Spleen (tissue), 11 donors: ENCODE results near the gene INHA. TPM values are rescaled to one million over a fixed set of nuclear protein-coding genes. Genes with fewer than 3 reads are reported as not detected.
A peak's percentile ranks its signal among the peaks of the same experiment; 100 is the strongest.

Experiments used
- DNase-seq: peaks from one replicate; pipeline ENCODE4 v3.0.0-alpha.2; 2020
- H3K27ac ChIP-seq, 8 donors: fragments of 200-600 bp; sonication (generic) in 7 of 8; 1 replicate in 4 of 8; 2 replicates in 4 of 8; pipeline versions ENCODE4 v1.5.0 to v1.8.0; 2016 to 2021; ENCODE audit warnings: inconsistent platforms in 4 of 8, mild to moderate bottlenecking in 4 of 8, moderate library complexity in 1 of 8
- H3K27me3 ChIP-seq, 7 donors: fragments of 200-600 bp; sonication (generic) in 6 of 7; replicated peaks in 1 of 7; 1 replicate in 4 of 7; 2 replicates in 3 of 7; pipeline versions ENCODE4 v1.5.0 to v1.8.0; 2016 to 2021; ENCODE audit warnings: inconsistent platforms in 3 of 7, mild to moderate bottlenecking in 1 of 7
- H3K36me3 ChIP-seq, 6 donors: fragments of 200-600 bp; sonication (generic) in 5 of 6; 1 replicate in 4 of 6; 2 replicates in 2 of 6; pipeline versions ENCODE4 v1.5.0 to v1.8.0; 2016 to 2021; ENCODE audit warnings: inconsistent platforms in 2 of 6
- H3K4me1 ChIP-seq, 6 donors: fragments of 200-600 bp; sonication (generic) in 5 of 6; 1 replicate in 3 of 6; 2 replicates in 3 of 6; pipeline versions ENCODE4 v1.5.0 to v1.8.0; 2016 to 2021; ENCODE audit warnings: inconsistent platforms in 3 of 6
- H3K4me3 ChIP-seq, 8 donors: fragments of 200-600 bp; sonication (generic) in 7 of 8; 1 replicate in 4 of 8; 2 replicates in 4 of 8; pipeline versions ENCODE4 v1.5.0 to v1.8.0; 2016 to 2021; ENCODE audit warnings: inconsistent platforms in 4 of 8, mild to moderate bottlenecking in 4 of 8, moderate library complexity in 2 of 8
- H3K9me3 ChIP-seq, 8 donors: fragments of 200-600 bp; sonication (generic) in 7 of 8; 1 replicate in 4 of 8; 2 replicates in 4 of 8; pipeline versions ENCODE4 v1.5.0 to v1.8.0; 2016 to 2021; ENCODE audit warnings: inconsistent platforms in 4 of 8
- CTCF ChIP-seq, 11 experiments: fragments of 200-600 bp in 7 of 11; fragments of 450-650 bp in 4 of 11; sonication (generic) in 4 of 11; IDR thresholded peaks in 8 of 11; conservative IDR thresholded peaks in 3 of 11; 1 replicate in 7 of 11; 2 replicates in 4 of 11; pipeline versions ENCODE4 v1.4.0 to v1.8.0; 2016 to 2021; ENCODE audit warnings: antibody characterized with exemption in 11 of 11, inconsistent platforms in 4 of 11, mild to moderate bottlenecking in 1 of 11
- POLR2A ChIP-seq, 3 donors: fragments of 450-650 bp; IDR thresholded peaks; one replicate each; pipeline ENCODE4 v1.5.1; 2017; ENCODE audit warnings: antibody characterized with exemption in 3 of 3, mild to moderate bottlenecking in 1 of 3
- POLR2AphosphoS5 ChIP-seq, 3 donors: sonication (generic); formaldehyde crosslinking; IDR thresholded peaks; one replicate each; pipeline ENCODE4 v1.5.1; 2017; ENCODE audit warnings: antibody characterized with exemption in 3 of 3
- WGBS, 5 donors: extraction: QIAGEN DNeasy Blood & Tissue Kit in 3 of 5; methylation state at CpG; one replicate each; pipeline versions ENCODE4 v1.1.5 to v1.1.7; 2013 to 2018; 5-methylcytosine and 5-hydroxymethylcytosine counted together
- intact Hi-C: fragments of 100-400 bp; cut with DNase I; formaldehyde crosslinking; loops from one replicate; pipeline ENCODE4 v1.15.0; 2023; ENCODE audit warnings: low total_unique reads
- polyA plus RNA-seq, 3 donors: library from polyadenylated mRNA; stranded (reverse); fragments of 200-250 nt; gene quantifications; one replicate each; pipeline ENCODE4 v1.2.1, GENCODE V29; 2013
- total RNA-seq, 7 donors: library from RNA; depleted of rRNA in 3 of 7; stranded (reverse); fragments of >200 nt in 3 of 7; fragmentation: NEBNext Ultra II Directional in 4 of 7; extraction: Animal tissue kit (Norgen Biotek cat#: 25700) in 4 of 7; gene quantifications; one replicate each; pipeline versions ENCODE4 v1.1.0 to v1.2.1, GENCODE V29; 2016 to 2021
- donor health status: healthy with polysubstance abuse.
- donor health status: DM: no; HTN: no; CAD: no; lungs with moderate emphysema.
- donor health status: DM: no; HTN: no; CAD: no.
- donor health status: Bipolar disorder and iron deficiency.
- donor health status: healthy.
- donor health status: DM: no; HTN: no; CAD: no.
- donor health status: DM: yes; HTN: yes; CAD: no.

INHA gene
- total and polyA plus RNA-seq, 10 donors, result 0.08 to 0.46 (median 0.31) TPM; not detected in 6

GRCh38 chr2:219542931-219543595, 29.0 kb upstream of the INHA start:
- TF ChIP-seq POLR2AphosphoS5 (IDR thresholded peaks at IDR 0.05) (peak in 1 of 3 donors; percentile 2), CTCF (IDR thresholded peaks at IDR 0.05 in 8 of 11, conservative IDR thresholded peaks at IDR 0.05 in 3 of 11) (peak in 1 of 11 experiments; percentile 11), POLR2A (IDR thresholded peaks at IDR 0.05) (no peak)
- Histone ChIP-seq H3K36me3 (peaks cover 0 to 20% (median 6%) of the 10 kb centered on the region in 6 donors), H3K27ac (peak overlapping the region; percentile 3 to 87 (median 84)), H3K4me1 (peaks cover 19 to 40% (median 35%) of the 10 kb centered on the region in 6 donors), H3K4me3 (peak overlapping the region; percentile 36 to 83 (median 76)), H3K9me3 (no peaks in the 10 kb centered on the region), H3K27me3 (peaks cover 0 to 100% (median 7%) of the 10 kb centered on the region in 7 donors)
- no peak for DNase-seq
- intact Hi-C loops, result loop anchor here (5.0 kb wide), 1 partner anchor 99 kb away; no protein-coding TSS in a partner anchor
- 0 to 1% (median 0%) methylated on average over 27 to 66 of the region's 66 CpGs for WGBS, 5 donors

GRCh38 chr2:219543596-219544358, 28.3 kb upstream of the INHA start, which contains the start of the genes CHPF and TMEM198:
TSS of gene CHPF (minus strand) at chr2:219543809. CDS start at chr2:219543538, 271 bp downstream.
TSS of gene TMEM198 (plus strand) at chr2:219544028. CDS start at chr2:219544728, 700 bp downstream.
- peaks cover 0 to 98% (median 7%) of the 10 kb centered on the region in 7 donors for H3K27me3 ChIP-seq
- peaks cover 19 to 40% (median 35%) of the 10 kb centered on the region in 6 donors for H3K4me1 ChIP-seq
- WGBS, 5 donors, result 0 to 3% (median 1%) methylated on average over 18 to 75 of the region's 75 CpGs
- no peaks in the 10 kb centered on the region for H3K9me3 ChIP-seq
- DNase-seq, result peak; percentile 96
- peak within 1 kb of the TSS; percentile 36 to 83 (median 76) for H3K4me3 ChIP-seq
- peaks cover 0 to 19% (median 6%) of the 10 kb centered on the region in 6 donors for H3K36me3 ChIP-seq
- TF ChIP-seq CTCF (IDR thresholded peaks at IDR 0.05 in 8 of 11, conservative IDR thresholded peaks at IDR 0.05 in 3 of 11), result no peak
- no peak for TF ChIP-seq POLR2A (IDR thresholded peaks at IDR 0.05)
- TF ChIP-seq POLR2AphosphoS5 (IDR thresholded peaks at IDR 0.05), result peak; percentile 41 to 80 (median 75)
- intact Hi-C loops, result loop anchor here (5.0 kb wide), 1 partner anchor 99 kb away; no protein-coding TSS in a partner anchor
- H3K27ac ChIP-seq, result peak within 1 kb of the TSS; percentile 3 to 87 (median 84)

- Histone ChIP-seq H3K4me3 (peak overlapping the region in 4 of 8 donors; percentile 73 to 83 (median 78)), H3K36me3 (peaks cover 0 to 13% (median 4%) of the 10 kb centered on the region in 6 donors), H3K27ac (peak overlapping the region in 2 of 8 donors; percentile 55 to 82), H3K27me3 (peaks cover 0 to 98% (median 7%) of the 10 kb centered on the region in 7 donors), H3K9me3 (no peaks in the 10 kb centered on the region), H3K4me1 (peaks cover 19 to 40% (median 35%) of the 10 kb centered on the region in 6 donors)
- DNase-seq, result peak; percentile 79
- intact Hi-C loops, result loop anchor here (5.0 kb wide), 1 partner anchor 98 kb away; no protein-coding TSS in a partner anchor
- 47 to 61% (median 49%) methylated on average over 9 of the region's 9 CpGs for WGBS, 5 donors
- no peak for TF ChIP-seq CTCF (IDR thresholded peaks at IDR 0.05 in 8 of 11, conservative IDR thresholded peaks at IDR 0.05 in 3 of 11)
- no peak for TF ChIP-seq POLR2AphosphoS5 (IDR thresholded peaks at IDR 0.05)
- no peak for TF ChIP-seq POLR2A (IDR thresholded peaks at IDR 0.05)
These were observed 27.5 kb upstream of the INHA start for GRCh38 chr2:219544567-219544966.
